NK-92 (cell line): Measurements from ENCODE around the gene TAS2R4.
"Not testable (repeated sequence)": the region's sequence is repeated elsewhere in the genome, so short reads cannot be mapped to it uniquely, and the experiment has no call there.

ENCODE experiments used
- DNase-seq: peaks from one replicate; lab custom pipeline; 2025; ENCODE audit not compliant: unreplicated experiment; lab: John Stamatoyannopoulos, UW

Gene TAS2R4, protein sequence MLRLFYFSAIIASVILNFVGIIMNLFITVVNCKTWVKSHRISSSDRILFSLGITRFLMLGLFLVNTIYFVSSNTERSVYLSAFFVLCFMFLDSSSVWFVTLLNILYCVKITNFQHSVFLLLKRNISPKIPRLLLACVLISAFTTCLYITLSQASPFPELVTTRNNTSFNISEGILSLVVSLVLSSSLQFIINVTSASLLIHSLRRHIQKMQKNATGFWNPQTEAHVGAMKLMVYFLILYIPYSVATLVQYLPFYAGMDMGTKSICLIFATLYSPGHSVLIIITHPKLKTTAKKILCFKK

DNA sequence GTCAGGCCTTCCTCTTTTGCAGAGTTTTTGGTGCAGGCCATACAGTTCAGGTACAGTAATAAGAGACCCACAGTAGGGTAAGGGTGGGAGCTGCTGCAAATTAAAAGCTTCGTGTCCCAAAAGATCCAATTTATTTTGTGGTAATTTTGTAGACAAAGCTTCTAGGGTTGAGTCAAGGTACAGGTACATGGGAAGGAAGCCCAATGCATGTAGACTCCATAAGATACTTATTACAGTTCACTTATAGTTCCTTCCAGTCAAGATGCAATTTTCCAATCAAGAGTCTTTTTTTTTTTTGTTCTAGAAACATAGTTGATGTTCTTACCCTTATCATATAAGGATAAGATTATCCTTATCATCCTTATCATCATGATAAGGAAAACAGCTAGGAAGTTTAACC is at the start of gene TAS2R4:
Gene TAS2R4, plus strand, starts transcription at position 301 of the 400 bp plus-strand sequence. CDS start 1,815 bp downstream, outside the sequence.
- DNase-seq = no peak

DNA sequence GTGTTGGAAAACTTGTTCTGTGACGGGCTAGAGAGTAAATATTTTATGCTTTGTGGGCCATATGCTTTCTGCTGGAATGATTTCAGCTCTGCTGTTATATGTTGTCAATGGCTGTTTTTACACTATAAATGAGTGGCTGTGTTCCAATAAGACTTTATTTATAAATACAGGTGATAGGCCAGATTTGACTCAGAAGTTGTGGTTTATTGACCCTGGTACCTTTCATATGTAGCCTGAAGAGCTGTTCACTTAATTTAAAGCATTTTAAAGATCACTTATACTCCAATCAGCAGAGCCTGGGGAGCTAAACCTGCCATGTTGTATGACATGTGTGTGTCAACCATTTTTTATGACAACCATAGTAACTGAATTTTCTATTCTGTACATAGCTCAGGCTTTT is 47.5 kb upstream of the TAS2R4 start:
- no peak for DNase-seq

DNA sequence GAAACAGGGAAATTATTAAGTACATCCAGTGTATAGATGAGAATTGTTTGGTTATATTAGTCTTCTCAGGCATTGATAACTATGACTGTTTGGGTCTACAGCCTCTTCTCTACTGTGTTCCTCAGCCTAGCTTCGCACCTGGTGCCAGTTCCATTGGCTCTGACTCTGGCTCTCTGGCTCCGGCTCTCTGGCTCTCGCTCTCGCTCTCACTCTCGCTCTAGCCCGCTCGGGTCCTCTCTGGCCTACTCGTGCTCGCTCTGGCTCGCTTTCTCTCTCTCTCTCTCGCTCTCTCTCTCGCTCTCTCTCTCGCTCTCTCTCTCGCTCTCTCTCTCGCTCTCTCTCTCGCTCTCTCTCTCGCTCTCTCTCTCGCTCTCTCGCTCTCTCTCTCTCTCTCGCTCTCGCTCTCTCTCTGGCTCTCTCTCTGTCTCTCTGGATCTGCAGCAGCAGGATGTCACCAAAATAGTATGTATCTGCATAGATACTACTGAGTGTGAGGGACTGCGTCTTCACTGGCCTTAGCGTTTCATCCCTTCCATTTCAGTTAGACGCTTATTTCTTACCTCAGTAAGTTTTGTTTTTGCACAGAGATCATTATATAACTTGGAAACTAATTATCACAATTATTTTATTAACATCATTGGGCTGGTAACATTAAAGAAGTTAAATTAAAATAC is 44.9 kb upstream of the TAS2R4 start:
- no peak for DNase-seq

DNA sequence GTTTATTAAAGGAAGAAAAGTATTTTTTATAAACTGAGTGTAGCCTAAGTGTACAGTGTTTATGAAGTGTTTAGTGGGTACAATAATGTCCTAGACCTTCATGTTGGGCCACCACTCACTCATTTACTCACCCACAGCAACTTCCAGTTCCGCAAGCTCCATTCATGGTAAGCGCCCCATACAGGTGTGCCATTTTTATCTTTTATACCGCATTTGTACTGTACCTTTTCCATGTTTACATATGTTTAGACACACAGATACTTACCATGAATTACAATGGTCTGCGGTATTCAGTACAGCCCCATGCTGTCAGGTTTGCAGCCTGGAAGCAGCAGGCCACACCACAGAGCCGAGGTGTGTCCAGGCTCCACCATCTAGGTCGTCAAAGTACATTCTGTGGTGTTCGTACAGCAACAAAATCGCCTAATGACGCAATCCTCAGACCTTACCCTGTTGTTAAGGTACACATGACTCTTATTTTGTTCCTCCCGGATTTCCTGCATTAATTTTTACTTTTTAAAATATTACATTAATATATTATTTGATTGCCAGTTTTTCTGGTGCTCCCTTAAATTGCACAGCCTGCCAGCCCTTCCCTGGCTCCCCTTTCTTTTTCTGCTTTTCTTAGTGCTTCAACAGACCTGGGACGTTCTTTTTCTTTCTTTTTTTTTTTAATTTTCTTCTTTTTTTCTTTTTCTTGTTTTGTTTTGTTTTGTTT is 39.2 kb upstream of the TAS2R4 start:
- DNase-seq = no peak

DNA sequence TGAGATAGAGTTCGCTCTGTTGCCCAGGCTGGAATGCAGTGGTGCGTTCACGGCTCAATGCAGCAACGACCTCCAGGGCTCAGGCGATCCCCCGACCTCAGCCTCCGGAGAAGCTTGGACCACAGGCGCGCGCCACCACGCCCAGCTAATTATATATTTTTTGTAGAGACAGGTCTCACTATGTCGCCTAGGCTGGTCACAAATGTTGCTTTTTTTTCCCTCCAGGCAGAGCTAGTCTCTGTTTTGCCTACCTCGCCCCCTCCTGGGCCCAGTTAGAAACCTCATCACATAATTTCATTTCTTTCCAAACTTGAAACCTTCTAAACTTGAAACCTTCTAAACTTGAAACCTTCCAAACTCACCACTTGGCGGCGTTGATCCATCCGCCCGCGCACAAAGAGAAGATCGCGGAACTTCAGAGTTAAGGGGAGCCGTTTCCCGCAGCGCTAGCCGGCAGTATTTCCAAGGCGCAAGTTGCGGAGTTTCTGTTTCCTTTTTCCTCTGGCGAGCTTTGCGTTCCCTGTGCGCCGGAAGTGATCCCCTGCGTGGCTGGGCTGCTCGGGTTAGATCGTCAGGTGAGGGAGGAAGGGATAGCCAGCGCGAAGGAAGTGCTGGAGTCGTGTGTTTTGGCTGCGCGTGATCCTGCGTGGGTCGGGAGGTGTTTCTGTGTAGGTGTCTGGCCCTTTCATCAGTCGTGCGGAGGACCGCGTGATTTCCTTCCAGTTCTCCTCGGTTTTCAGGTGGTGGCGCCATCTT is 38.5 kb upstream of the TAS2R4 start, which contains the start of gene SSBP1:
Gene SSBP1, plus strand, starts transcription at position 523 of the 756 bp plus-strand sequence. CDS start 809 bp downstream, outside the sequence.
- peak; percentile 68 for DNase-seq

DNA sequence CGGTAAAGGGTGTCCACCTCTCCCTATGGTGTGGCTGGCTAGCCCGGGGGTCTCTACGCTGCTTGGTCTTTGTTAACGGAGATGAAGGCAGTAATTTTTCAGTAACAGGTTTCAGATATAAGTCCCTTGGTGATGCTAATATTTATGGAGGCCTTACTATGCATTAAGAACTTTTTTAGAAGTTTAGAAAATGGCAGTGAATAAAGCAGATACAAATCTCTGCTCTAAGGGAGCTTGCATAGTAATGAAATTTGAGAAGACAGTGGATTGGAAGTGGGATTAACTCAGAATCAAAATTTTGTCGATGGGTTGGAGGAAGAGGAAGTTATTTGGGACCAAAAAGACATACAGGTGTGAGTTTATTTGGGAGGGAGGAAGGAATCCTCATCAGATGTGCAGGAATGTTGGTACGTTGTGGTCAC is 37.9 kb upstream of the TAS2R4 start:
- no peak for DNase-seq

DNA sequence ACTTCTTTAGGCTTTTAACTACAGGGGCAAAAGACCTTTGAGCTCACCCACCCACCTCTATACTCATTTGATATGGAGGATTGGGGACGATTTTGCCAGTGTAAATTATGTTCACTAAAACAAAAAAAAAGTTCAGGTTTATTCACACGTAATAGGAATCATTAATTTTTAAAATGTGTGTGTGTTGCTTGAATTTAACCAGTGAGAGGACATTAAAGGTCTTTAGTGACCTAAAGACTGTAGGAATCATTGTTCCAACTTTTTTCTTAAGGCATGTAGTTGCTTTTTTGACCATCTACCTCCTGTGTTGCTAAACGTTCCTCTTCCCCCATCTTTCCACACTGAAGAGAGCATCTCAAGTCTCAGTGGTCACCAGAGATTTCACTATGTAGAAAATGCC is 37.2 kb upstream of the TAS2R4 start:
- no peak for DNase-seq

DNA sequence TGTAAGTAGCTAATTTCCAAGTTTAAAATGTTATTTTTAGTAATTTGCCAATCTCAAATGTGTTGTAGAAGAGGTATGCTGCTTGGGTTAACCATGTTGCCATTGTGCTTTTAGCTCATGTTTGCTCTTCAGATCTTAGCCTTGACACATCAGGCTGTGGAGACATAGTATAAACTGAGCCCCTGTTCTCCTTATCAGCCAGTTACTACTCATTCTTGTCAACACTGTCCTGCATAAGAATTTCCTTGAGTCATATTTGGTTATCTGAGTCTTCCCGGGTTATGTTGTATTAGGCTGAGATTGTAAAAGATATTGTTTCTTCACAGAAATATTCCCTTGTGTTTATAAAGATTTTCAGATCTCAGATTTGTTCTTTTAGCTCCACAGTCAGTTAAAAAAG is 34.2 kb upstream of the TAS2R4 start:
- DNase-seq = no peak

DNA sequence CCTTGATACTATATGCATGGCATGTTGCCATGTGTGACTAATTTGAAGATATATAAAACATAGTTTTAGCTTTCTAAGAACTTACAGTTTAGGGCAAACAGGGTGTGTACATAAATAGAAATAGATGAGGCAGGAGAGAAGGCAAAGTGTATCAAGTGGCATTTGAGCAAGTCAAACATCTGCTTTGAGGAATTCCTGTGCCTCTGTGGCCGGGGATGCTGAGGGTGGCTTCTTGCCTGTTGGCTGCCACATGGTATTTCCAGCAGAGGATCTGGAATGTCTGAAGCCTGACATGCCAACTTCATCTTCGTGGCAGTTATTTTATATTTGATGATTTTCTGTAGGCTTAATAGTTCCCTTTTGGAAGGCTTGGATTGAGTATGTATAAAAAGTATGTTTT is 32.3 kb upstream of the TAS2R4 start:
- no peak for DNase-seq

DNA sequence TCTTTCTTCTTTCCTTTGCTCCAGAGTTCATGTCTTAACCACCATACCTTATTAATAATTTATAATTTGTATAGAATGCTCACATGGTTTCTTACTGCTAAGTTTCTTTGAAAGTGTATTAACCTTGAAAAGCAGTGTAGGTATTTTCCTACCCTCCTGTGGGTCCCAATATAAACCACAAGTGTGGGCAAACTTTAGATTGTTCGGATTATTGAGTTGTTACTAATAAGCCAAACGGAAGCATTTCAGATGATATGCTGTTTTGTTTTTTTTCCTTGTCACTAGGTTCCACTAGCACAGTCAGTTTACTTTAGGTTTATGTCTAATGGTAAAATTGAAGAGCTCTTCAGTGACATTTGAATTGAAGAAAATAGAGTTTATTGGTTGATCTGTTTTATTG is 28.1 kb upstream of the TAS2R4 start:
- no peak for DNase-seq

DNA sequence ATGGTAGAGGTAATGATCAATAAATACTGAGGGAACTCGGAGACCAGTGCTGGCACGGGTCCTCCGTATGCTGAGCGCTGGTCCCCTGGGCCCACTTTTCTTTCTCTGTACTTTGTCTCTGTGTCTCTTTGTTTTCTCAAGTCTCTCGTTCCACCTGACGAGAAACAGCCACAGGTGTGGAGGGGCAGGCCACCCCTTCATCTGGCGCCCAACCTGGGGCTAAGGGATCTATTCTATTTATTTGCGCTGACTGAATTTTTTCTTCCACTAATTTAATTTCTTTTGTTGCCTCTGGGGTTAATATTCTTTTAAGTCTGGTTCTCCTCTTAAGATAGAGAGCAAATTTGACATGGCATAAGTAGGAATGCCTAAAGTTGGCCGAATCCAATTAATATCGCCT is 24.6 kb upstream of the TAS2R4 start:
- not testable (repeated sequence) for DNase-seq

DNA sequence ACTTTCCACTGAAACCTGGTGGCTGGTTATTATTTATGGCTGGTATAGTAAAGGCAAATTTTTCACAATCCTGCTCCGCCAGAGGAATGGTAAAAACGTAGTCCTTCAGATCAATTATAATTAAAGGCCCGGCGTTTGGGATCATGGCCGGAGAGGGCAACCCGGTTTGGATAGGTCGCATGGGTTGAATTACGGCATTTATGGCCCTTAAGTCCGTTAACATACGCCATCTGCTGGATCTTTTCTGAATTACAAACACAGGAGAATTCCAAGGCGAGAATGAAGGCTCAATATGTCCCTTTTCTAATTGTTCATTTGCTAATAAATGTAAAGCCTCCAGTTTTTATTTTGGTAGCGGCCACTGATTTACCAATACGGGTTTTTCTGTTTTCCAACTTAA is 23.8 kb upstream of the TAS2R4 start:
- DNase-seq = no peak

DNA sequence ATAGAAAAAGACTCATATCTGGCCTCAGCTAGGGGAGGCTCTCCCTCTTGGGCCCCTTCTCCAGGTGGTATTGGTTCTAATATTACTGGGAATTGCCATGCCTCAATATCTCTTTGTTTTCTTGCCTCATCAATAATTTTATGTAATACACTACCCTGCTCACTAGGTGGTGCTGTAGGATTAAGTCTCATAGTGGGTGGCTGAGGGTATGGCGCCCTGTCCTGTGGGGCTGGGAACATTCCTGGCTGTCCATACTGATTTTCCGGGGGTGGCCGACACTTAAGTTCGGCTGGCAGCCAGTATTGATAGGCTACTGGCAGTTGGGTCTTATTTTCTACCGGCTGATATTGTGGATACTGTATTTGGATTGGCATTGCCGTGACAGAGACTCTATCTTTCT is 21.5 kb upstream of the TAS2R4 start:
- no peak for DNase-seq

DNA sequence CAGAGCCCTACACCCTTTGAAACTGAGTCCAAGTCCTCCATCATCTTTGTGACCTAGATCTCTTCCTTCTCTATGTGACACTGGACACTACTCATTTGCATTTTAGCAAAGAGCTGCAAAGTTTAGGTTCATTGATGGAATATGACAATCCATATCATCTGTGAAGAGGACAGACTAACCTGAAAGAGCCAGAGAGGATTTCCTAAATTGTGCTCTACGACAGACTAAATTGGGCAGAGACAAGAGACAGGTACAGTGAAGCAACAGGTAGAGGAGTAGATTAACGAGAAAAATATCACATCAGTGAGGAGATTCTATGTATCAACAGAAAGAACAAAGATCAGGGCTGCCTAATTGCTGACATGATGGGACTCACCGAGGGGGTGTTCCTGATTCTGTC is 12.7 kb upstream of the TAS2R4 start, which contains the start of gene TAS2R3:
Gene TAS2R3, plus strand, starts transcription at position 301 of the 400 bp plus-strand sequence. Its CDS starts 62 bp downstream, at position 363.
- DNase-seq = no peak

DNA sequence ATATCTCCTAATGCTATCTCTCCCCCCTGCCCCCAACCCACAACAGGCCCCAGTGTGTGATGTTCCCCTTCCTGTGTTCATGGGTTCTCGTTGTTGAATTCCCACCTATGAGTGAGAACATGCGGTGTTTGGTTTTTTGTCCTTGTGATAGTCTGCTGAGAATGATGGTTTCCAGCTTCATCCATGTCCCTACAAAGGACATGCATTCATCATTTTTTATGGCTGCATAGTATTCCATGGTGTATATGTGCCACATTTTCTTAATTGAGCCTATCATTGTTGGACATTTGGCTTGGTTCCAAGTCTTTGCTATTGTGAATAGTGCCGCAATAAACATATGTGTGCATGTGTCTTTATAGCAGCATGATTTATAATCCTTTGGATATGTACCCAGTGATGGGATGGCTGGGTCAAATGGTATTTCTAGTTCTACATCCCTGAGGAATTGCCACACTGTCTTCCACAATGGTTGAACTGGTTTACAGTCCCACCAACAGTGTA is 6.3 kb upstream of the TAS2R4 start:
- DNase-seq = not testable (repeated sequence)

DNA sequence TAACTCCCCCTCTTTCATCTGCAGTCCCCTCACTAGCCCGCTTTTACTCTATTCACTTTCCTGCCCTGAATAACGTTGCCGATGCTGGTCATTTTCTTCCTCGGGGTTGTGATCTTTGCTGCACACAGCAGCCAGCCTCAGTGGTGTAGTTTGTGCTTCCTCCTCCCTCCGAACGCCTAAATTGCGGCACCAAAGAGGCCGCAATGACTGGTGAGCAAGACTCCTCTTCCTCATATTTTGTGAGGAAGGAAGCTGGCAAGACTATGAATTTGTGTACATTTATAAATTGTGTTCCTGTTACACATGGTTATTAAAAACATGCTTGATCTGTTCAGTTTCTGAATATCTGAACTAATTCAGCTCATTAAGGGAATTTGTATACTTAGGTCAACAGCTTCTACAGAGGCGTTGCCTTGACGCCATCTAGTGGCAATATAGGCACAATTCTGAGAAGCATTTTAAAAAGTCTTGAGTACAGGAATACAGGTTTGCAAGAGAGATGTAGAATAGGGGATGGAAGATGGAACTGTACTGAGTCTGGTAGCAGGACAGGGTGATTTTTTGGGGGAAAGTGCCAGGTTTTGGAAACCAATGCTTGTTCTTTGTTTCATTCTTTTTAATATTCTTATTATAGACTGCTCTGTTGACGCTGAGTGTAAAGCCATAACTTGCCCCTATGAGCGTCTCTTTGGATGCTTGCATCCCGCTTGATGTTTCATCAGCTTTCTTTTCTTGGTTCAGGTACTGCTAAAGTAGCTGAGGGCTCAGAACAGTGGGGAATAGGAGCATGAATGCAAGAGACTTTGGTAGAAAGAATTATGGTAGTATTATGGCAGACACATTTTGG is 9.5 kb downstream of the TAS2R4 start:
- DNase-seq = no peak

DNA sequence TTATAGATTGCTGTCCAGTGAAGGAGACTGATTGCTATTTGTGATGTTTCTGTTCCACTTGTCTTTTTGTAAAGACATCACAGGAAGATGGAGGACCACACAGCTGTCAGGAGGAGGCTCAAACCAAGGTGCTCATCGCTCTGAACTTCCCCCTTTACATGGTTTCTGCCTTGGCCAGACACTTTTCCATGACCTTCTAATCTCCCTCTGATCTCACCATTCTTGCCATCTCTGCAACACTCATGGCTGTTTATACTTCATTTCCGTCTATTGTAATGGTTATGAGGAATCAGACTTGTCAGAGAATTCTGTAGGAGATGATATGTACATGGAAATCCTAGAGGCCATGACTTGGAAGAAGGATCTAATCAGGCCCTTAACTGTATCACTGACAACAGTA is 11.8 kb downstream of the TAS2R4 start:
- DNase-seq = no peak

DNA sequence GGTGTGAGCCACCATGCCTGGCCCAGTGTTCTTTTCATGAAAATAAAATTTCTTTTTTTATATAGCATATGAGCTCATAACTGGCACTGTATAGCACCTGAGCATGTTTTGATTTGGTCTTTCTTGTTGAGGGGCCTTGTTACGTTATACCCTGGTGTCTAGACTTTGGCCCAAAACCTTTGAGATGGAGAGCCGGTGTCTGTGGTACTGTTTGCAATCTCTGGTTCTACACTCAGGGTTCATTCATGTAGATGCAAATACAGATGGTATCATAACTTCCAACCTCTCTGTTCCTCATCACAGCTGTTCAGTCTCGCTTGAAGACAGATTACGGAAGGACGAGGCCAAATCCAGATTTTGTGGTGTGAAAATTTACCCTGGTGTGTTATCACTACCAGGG is 13.4 kb downstream of the TAS2R4 start, which contains the start of gene TAS2R5:
Gene TAS2R5, plus strand, starts transcription at position 301 of the 400 bp plus-strand sequence. CDS start 145 bp downstream, outside the sequence.
- no peak for DNase-seq

DNA sequence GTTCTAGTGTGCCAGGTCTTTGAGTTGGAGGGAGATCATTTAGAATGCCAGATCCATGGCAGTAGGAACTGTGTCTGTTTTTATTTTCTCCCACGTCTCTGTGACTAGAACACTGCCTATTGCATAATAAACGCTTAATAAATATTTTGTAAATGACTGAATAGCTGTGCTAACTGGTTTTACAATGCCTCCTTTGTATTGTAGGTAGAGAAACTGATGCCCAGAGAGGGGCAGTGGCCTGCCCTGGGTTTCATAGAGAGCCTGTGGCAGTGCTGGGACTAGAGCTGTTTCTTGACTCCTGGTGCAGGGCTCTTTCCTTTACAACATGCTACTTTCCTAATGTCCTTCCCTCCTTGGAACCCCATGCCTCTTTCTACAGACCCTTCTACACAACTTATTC is 16.1 kb downstream of the TAS2R4 start:
- no peak for DNase-seq

DNA sequence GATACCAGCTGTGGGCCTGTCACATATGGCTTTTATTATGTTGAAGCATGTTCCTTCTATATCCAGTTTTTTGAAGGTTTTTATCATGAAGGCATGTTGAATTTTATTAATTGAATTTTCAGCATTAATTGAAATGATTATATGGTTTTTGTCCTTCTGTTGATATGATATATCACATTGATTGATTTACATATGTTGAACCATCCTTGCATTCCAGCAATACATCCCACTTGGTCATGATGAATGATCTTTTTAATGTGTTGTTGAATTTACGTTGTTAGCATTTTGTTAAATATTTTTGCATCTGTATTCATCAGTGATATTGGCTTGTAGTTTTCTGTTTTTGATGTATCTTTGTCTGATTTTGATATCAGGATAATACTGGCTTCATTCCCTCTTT is 43.6 kb downstream of the TAS2R4 start:
- no peak for DNase-seq
